Measurements from ENCODE around the gene NR3C2. TPM values are rescaled to one million over a fixed set of nuclear protein-coding genes. Genes with fewer than 3 reads are reported as not detected.

NR3C2 gene
- total and polyA plus RNA-seq, 10 of the 15 experiments (the other 5 are each of a cell fraction or from before 2014, with no cell fraction given), result 0.05 to 0.11 (median 0.08) TPM; not detected in 4

DNA sequence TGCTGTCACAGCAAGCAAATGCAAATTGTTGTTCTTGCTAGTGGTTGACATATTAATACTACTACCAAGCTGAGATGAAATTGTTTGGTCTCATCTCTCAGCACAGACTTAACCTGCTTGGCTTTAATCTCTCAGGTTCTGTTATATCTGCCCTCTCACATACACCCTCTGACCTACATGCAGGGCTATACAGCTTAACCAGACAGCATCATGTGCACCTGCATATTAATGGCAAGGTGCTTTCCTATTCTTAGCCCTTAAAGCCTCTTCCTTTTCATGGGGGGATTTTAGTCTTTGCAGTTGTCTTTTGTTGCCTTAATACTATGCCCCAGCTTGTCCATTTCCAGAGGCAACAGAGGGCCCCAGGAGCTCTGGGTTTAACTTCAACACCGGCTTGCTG lies 114.5 kb downstream of the NR3C2 start:
- POLR2A ChIA-PET, result no interaction called here
- DNase-seq (ENCODE audit: low read depth, low spot score) (no peak), FAIRE-seq (no peak), ATAC-seq (no peak; the same call in 2 of the 3 replicates)
- Histone ChIP-seq H3K4me2 (ENCODE audit: control insufficient read depth, insufficient read depth) (no peak overlapping the region), H3K36me3 (ENCODE audit: control insufficient read depth in 2 of 2, insufficient read depth in 2 of 2, low read length in 1 of 2) (no peaks in the 10 kb centered on the region), H3K9me3 (replicated peaks; ENCODE audit: control insufficient read depth, insufficient read depth, low read length) (no peaks in the 10 kb centered on the region), H3K27me3 (replicated peaks in 1 of 2; ENCODE audit: control insufficient read depth in 2 of 2, insufficient read depth in 2 of 2, low read length in 1 of 2) (no peaks in the 10 kb centered on the region; a peak in 2 of 4 replicates), H3K27ac (ENCODE audit: control insufficient read depth, insufficient read depth) (no peak overlapping the region), H3K4me3 (no peak overlapping the region), H2AFZ (ENCODE audit: control insufficient read depth, low read depth, low read length) (no peak overlapping the region), H3K4me1 (ENCODE audit: control insufficient read depth, insufficient read depth, low read length) (no peaks in the 10 kb centered on the region), H3K79me2 (ENCODE audit: control insufficient read depth, insufficient read depth, low read length) (no peaks in the 10 kb centered on the region), H3K9ac (ENCODE audit: control insufficient read depth, insufficient read depth, low read length) (no peak overlapping the region), H4K20me1 (ENCODE audit: control insufficient read depth, insufficient read depth) (no peaks in the 10 kb centered on the region)
- RAD21 ChIA-PET (ENCODE audit: unreplicated experiment), result no interaction called here
- SMC1A ChIA-PET (ENCODE audit: uncharacterized antibody, unreplicated experiment), result no interaction called here
- CTCF ChIA-PET, result no interaction called here
- in situ Hi-C loops (cut with MboI) (no loop called here), intact Hi-C loops (cut with micrococcal nuclease; ENCODE audit: unreplicated experiment) (no loop called here)
- TF ChIP-seq EED (IDR thresholded peaks at IDR 0.05; ENCODE audit: low read depth) (no peak), SIX5 (IDR thresholded peaks at IDR 0.05; ENCODE audit: low read depth, low read length, severe bottlenecking) (no peak), SMAD1 (IDR thresholded peaks at IDR 0.05; ENCODE audit: low read depth, partially characterized antibody) (no peak), EZH2 (IDR thresholded peaks at IDR 0.05; ENCODE audit: borderline replicate concordance, control insufficient read depth, low read depth, low read length) (no peak)
- TF ChIP-seq, protein P1, sequence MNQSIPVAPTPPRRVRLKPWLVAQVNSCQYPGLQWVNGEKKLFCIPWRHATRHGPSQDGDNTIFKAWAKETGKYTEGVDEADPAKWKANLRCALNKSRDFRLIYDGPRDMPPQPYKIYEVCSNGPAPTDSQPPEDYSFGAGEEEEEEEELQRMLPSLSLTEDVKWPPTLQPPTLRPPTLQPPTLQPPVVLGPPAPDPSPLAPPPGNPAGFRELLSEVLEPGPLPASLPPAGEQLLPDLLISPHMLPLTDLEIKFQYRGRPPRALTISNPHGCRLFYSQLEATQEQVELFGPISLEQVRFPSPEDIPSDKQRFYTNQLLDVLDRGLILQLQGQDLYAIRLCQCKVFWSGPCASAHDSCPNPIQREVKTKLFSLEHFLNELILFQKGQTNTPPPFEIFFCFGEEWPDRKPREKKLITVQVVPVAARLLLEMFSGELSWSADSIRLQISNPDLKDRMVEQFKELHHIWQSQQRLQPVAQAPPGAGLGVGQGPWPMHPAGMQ (IDR thresholded peaks at IDR 0.05; ENCODE audit: borderline replicate concordance), result no peak
- TF ChIP-seq, protein P2, sequence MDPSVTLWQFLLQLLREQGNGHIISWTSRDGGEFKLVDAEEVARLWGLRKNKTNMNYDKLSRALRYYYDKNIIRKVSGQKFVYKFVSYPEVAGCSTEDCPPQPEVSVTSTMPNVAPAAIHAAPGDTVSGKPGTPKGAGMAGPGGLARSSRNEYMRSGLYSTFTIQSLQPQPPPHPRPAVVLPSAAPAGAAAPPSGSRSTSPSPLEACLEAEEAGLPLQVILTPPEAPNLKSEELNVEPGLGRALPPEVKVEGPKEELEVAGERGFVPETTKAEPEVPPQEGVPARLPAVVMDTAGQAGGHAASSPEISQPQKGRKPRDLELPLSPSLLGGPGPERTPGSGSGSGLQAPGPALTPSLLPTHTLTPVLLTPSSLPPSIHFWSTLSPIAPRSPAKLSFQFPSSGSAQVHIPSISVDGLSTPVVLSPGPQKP (IDR thresholded peaks at IDR 0.05; ENCODE audit: low read depth, low read length), result no peak
- TF ChIP-seq, protein P3, sequence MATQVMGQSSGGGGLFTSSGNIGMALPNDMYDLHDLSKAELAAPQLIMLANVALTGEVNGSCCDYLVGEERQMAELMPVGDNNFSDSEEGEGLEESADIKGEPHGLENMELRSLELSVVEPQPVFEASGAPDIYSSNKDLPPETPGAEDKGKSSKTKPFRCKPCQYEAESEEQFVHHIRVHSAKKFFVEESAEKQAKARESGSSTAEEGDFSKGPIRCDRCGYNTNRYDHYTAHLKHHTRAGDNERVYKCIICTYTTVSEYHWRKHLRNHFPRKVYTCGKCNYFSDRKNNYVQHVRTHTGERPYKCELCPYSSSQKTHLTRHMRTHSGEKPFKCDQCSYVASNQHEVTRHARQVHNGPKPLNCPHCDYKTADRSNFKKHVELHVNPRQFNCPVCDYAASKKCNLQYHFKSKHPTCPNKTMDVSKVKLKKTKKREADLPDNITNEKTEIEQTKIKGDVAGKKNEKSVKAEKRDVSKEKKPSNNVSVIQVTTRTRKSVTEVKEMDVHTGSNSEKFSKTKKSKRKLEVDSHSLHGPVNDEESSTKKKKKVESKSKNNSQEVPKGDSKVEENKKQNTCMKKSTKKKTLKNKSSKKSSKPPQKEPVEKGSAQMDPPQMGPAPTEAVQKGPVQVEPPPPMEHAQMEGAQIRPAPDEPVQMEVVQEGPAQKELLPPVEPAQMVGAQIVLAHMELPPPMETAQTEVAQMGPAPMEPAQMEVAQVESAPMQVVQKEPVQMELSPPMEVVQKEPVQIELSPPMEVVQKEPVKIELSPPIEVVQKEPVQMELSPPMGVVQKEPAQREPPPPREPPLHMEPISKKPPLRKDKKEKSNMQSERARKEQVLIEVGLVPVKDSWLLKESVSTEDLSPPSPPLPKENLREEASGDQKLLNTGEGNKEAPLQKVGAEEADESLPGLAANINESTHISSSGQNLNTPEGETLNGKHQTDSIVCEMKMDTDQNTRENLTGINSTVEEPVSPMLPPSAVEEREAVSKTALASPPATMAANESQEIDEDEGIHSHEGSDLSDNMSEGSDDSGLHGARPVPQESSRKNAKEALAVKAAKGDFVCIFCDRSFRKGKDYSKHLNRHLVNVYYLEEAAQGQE (IDR thresholded peaks at IDR 0.05; ENCODE audit: low read depth, low read length), result no peak
- TF ChIP-seq, protein P4, sequence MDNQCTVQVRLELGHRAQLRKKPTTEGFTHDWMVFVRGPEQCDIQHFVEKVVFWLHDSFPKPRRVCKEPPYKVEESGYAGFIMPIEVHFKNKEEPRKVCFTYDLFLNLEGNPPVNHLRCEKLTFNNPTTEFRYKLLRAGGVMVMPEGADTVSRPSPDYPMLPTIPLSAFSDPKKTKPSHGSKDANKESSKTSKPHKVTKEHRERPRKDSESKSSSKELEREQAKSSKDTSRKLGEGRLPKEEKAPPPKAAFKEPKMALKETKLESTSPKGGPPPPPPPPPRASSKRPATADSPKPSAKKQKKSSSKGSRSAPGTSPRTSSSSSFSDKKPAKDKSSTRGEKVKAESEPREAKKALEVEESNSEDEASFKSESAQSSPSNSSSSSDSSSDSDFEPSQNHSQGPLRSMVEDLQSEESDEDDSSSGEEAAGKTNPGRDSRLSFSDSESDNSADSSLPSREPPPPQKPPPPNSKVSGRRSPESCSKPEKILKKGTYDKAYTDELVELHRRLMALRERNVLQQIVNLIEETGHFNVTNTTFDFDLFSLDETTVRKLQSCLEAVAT (IDR thresholded peaks at IDR 0.05), result no peak
- TF ChIP-seq, protein P5, sequence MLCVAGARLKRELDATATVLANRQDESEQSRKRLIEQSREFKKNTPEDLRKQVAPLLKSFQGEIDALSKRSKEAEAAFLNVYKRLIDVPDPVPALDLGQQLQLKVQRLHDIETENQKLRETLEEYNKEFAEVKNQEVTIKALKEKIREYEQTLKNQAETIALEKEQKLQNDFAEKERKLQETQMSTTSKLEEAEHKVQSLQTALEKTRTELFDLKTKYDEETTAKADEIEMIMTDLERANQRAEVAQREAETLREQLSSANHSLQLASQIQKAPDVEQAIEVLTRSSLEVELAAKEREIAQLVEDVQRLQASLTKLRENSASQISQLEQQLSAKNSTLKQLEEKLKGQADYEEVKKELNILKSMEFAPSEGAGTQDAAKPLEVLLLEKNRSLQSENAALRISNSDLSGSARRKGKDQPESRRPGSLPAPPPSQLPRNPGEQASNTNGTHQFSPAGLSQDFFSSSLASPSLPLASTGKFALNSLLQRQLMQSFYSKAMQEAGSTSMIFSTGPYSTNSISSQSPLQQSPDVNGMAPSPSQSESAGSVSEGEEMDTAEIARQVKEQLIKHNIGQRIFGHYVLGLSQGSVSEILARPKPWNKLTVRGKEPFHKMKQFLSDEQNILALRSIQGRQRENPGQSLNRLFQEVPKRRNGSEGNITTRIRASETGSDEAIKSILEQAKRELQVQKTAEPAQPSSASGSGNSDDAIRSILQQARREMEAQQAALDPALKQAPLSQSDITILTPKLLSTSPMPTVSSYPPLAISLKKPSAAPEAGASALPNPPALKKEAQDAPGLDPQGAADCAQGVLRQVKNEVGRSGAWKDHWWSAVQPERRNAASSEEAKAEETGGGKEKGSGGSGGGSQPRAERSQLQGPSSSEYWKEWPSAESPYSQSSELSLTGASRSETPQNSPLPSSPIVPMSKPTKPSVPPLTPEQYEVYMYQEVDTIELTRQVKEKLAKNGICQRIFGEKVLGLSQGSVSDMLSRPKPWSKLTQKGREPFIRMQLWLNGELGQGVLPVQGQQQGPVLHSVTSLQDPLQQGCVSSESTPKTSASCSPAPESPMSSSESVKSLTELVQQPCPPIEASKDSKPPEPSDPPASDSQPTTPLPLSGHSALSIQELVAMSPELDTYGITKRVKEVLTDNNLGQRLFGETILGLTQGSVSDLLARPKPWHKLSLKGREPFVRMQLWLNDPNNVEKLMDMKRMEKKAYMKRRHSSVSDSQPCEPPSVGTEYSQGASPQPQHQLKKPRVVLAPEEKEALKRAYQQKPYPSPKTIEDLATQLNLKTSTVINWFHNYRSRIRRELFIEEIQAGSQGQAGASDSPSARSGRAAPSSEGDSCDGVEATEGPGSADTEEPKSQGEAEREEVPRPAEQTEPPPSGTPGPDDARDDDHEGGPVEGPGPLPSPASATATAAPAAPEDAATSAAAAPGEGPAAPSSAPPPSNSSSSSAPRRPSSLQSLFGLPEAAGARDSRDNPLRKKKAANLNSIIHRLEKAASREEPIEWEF (IDR thresholded peaks at IDR 0.05; ENCODE audit: insufficient replicate concordance, low read depth, low read length), result no peak
- BruUV-seq (replicated peaks), result no TSS peak
- WGBS (ENCODE audit: insufficient coverage, insufficient replicate concordance, low lambda C conversion rate, missing lambda C conversion rate), result 0% methylated on average over 1 of the region's 1 CpG
